Liver (tissue), 9 donors: ENCODE measurements around the gene SECTM1. TPM values are rescaled to one million over a fixed set of nuclear protein-coding genes. Genes with fewer than 3 reads are reported as not detected.

Source experiments
- DNase-seq: peaks from one replicate; pipeline ENCODE4 v3.0.0-alpha.2; 2017; ENCODE audit warnings: low spot score
- H3K27ac ChIP-seq, 2 donors: one replicate each; pipeline ENCODE4 v1.7.0; 2013; ENCODE audit warnings: inconsistent platforms in 2 of 2, low read length in 2 of 2, control low read depth in 1 of 2, low read depth in 1 of 2, mild to moderate bottlenecking in 1 of 2
- H3K27me3 ChIP-seq, 4 donors: one replicate each; pipeline versions ENCODE4 v1.6.1 to v1.7.0; 2013; ENCODE audit warnings: low read length in 3 of 4, inconsistent platforms in 1 of 4, mild to moderate bottlenecking in 1 of 4, moderate library complexity in 1 of 4; ENCODE audit not compliant: control insufficient read depth in 4 of 4, insufficient read depth in 4 of 4
- H3K36me3 ChIP-seq, 4 donors: one replicate each; pipeline versions ENCODE4 v1.6.1 to v1.7.0; 2013; ENCODE audit warnings: low read length in 3 of 4, mild to moderate bottlenecking in 3 of 4, low read depth in 1 of 4, moderate library complexity in 1 of 4; ENCODE audit not compliant: control insufficient read depth in 4 of 4, insufficient read depth in 3 of 4
- H3K4me1 ChIP-seq, 4 donors: one replicate each; pipeline versions ENCODE4 v1.6.1 to v1.7.0; 2013; ENCODE audit warnings: low read length in 3 of 4, mild to moderate bottlenecking in 3 of 4, moderate library complexity in 1 of 4; ENCODE audit not compliant: control insufficient read depth in 4 of 4, insufficient read depth in 4 of 4
- H3K4me3 ChIP-seq, 3 donors: one replicate each; pipeline versions ENCODE4 v1.6.1 to v1.7.0; 2013; ENCODE audit warnings: low read length in 3 of 3, control low read depth in 1 of 3, low read depth in 1 of 3, mild to moderate bottlenecking in 1 of 3
- H3K9ac ChIP-seq, 2 donors: one replicate each; pipeline ENCODE4 v1.7.0; 2013; ENCODE audit warnings: low read length in 2 of 2, mild to moderate bottlenecking in 2 of 2, moderate library complexity in 2 of 2, control low read depth in 1 of 2, low read depth in 1 of 2
- H3K9me3 ChIP-seq, 4 donors: one replicate each; pipeline versions ENCODE4 v1.6.1 to v1.7.0; 2013; ENCODE audit warnings: low read length in 3 of 4; ENCODE audit not compliant: control insufficient read depth in 4 of 4
- EGR1 ChIP-seq, 2 donors: IDR thresholded peaks; 2 replicates each; pipeline ENCODE4 v1.6.1; 2016 to 2018; ENCODE audit warnings: antibody characterized with exemption in 2 of 2, low read depth in 2 of 2
- FOXA2 ChIP-seq: IDR thresholded peaks from 2 replicates; pipeline ENCODE4 v1.6.1; 2016; ENCODE audit warnings: antibody characterized with exemption
- GABPA ChIP-seq, 2 donors: IDR thresholded peaks in 1 of 2; conservative IDR thresholded peaks in 1 of 2; 2 replicates each; pipeline ENCODE4 v1.6.1; 2016; ENCODE audit warnings: antibody characterized with exemption in 2 of 2, mild to moderate bottlenecking in 1 of 2, moderate library complexity in 1 of 2
- HNF4A ChIP-seq, 2 donors: conservative IDR thresholded peaks; 2 replicates each; pipeline ENCODE4 v1.6.1; 2016; ENCODE audit warnings: antibody characterized with exemption in 2 of 2, mild to moderate bottlenecking in 2 of 2
- HNF4G ChIP-seq: IDR thresholded peaks from 2 replicates; pipeline ENCODE4 v1.6.1; 2016; ENCODE audit warnings: antibody characterized with exemption
- NR2F2 ChIP-seq: IDR thresholded peaks from 2 replicates; pipeline ENCODE4 v1.6.1; 2016; ENCODE audit warnings: antibody characterized with exemption
- RAD21 ChIP-seq, 2 donors: IDR thresholded peaks; 2 replicates each; pipeline ENCODE4 v1.6.1; 2016; ENCODE audit warnings: antibody characterized with exemption in 2 of 2, mild to moderate bottlenecking in 2 of 2
- RXRA ChIP-seq, 2 donors: IDR thresholded peaks; 2 replicates each; pipeline ENCODE4 v1.6.1; 2017 to 2018; ENCODE audit warnings: antibody characterized with exemption in 2 of 2, mild to moderate bottlenecking in 1 of 2
- SP1 ChIP-seq: IDR thresholded peaks from 2 replicates; pipeline ENCODE4 v1.6.1; 2018; ENCODE audit warnings: antibody characterized with exemption, mild to moderate bottlenecking
- TAF1 ChIP-seq: conservative IDR thresholded peaks from 2 replicates; pipeline ENCODE4 v1.6.1; 2016; ENCODE audit warnings: antibody characterized with exemption, mild to moderate bottlenecking
- YY1 ChIP-seq: IDR thresholded peaks from 2 replicates; pipeline ENCODE4 v1.6.1; 2016; ENCODE audit warnings: antibody characterized with exemption, mild to moderate bottlenecking
- WGBS: extraction: QIAGEN DNeasy Blood & Tissue Kit; methylation state at CpG from one replicate; pipeline ENCODE4 v1.1.7; 2013; 5-methylcytosine and 5-hydroxymethylcytosine counted together
- polyA plus RNA-seq, 2 donors: library from polyadenylated mRNA; stranded (reverse) in 1 of 2; unstranded in 1 of 2; fragments of 200-250 nt in 1 of 2; fragments of >200 nt in 1 of 2; fragmentation: Nextera tagmentation in 1 of 2; extraction: Ambion mirVana in 1 of 2; gene quantifications; one replicate each; pipeline versions ENCODE4 v1.2.1 to v1.2.3, GENCODE V29; 2013 to 2015
- total RNA-seq, 2 donors: library from RNA; depleted of rRNA; stranded (reverse); fragments of >200 nt; gene quantifications; one replicate each; pipeline ENCODE4 v1.2.3, GENCODE V29; 2014
- TF ChIP-seq, protein P1 (sequence below): IDR thresholded peaks from 2 replicates; pipeline ENCODE4 v1.6.1; 2016; ENCODE audit warnings: antibody characterized with exemption
- TF ChIP-seq, protein P2 (sequence below): IDR thresholded peaks from 2 replicates; pipeline ENCODE4 v1.6.1; 2016; ENCODE audit warnings: antibody characterized with exemption
- TF ChIP-seq, protein P3 (sequence below): IDR thresholded peaks from 2 replicates; pipeline ENCODE4 v1.6.1; 2016; ENCODE audit warnings: antibody characterized with exemption
- TF ChIP-seq, protein P4 (sequence below): IDR thresholded peaks from 2 replicates; pipeline ENCODE4 v1.6.1; 2016; ENCODE audit warnings: antibody characterized with exemption, mild to moderate bottlenecking
- TF ChIP-seq, protein P5 (sequence below): fragments of 150-350 bp; IDR thresholded peaks from 2 replicates; pipeline ENCODE4 v1.5.1; 2017; ENCODE audit warnings: improper control_type of control experiment, low read depth, low read length; ENCODE audit not compliant: missing input control
- donor health status: healthy.
- donor health status: healthy.
- donor health status: healthy.
- donor health status: healthy.
- donor health status: healthy.

Gene SECTM1
- total and polyA plus RNA-seq, 4 donors: 1.3 to 14.2 (median 4.6) TPM

DNA sequence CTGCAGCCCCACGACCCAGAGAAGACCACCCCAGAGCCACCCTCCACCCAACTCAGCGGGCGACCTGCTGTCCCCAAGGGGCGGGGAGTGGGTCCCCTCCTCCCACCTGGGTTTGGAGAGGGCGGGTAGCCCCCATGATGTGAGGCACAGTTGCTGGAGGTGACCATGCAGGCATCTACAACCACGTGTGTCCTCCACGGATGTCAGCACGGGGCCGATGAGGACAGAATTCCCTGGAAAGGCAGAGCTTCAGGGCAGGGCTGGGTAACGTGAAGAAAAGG lies 45.1 kb upstream of the SECTM1 start:
- peaks cover 0 to 7% (median 3%) of the 10 kb centered on the region in 4 donors for H3K27me3 ChIP-seq
- DNase-seq: no peak
- TF ChIP-seq, protein P1, sequence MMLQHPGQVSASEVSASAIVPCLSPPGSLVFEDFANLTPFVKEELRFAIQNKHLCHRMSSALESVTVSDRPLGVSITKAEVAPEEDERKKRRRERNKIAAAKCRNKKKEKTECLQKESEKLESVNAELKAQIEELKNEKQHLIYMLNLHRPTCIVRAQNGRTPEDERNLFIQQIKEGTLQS: no peak
- TF ChIP-seq, protein P2, sequence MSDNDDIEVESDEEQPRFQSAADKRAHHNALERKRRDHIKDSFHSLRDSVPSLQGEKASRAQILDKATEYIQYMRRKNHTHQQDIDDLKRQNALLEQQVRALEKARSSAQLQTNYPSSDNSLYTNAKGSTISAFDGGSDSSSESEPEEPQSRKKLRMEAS: no peak
- no peak for TF ChIP-seq TAF1
- no peak for TF ChIP-seq RXRA (IDR thresholded peaks at IDR 0.05)
- no peak for TF ChIP-seq SP1
- TF ChIP-seq, protein P3, sequence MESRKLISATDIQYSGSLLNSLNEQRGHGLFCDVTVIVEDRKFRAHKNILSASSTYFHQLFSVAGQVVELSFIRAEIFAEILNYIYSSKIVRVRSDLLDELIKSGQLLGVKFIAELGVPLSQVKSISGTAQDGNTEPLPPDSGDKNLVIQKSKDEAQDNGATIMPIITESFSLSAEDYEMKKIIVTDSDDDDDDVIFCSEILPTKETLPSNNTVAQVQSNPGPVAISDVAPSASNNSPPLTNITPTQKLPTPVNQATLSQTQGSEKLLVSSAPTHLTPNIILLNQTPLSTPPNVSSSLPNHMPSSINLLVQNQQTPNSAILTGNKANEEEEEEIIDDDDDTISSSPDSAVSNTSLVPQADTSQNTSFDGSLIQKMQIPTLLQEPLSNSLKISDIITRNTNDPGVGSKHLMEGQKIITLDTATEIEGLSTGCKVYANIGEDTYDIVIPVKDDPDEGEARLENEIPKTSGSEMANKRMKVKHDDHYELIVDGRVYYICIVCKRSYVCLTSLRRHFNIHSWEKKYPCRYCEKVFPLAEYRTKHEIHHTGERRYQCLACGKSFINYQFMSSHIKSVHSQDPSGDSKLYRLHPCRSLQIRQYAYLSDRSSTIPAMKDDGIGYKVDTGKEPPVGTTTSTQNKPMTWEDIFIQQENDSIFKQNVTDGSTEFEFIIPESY: no peak
- TF ChIP-seq, protein P4, sequence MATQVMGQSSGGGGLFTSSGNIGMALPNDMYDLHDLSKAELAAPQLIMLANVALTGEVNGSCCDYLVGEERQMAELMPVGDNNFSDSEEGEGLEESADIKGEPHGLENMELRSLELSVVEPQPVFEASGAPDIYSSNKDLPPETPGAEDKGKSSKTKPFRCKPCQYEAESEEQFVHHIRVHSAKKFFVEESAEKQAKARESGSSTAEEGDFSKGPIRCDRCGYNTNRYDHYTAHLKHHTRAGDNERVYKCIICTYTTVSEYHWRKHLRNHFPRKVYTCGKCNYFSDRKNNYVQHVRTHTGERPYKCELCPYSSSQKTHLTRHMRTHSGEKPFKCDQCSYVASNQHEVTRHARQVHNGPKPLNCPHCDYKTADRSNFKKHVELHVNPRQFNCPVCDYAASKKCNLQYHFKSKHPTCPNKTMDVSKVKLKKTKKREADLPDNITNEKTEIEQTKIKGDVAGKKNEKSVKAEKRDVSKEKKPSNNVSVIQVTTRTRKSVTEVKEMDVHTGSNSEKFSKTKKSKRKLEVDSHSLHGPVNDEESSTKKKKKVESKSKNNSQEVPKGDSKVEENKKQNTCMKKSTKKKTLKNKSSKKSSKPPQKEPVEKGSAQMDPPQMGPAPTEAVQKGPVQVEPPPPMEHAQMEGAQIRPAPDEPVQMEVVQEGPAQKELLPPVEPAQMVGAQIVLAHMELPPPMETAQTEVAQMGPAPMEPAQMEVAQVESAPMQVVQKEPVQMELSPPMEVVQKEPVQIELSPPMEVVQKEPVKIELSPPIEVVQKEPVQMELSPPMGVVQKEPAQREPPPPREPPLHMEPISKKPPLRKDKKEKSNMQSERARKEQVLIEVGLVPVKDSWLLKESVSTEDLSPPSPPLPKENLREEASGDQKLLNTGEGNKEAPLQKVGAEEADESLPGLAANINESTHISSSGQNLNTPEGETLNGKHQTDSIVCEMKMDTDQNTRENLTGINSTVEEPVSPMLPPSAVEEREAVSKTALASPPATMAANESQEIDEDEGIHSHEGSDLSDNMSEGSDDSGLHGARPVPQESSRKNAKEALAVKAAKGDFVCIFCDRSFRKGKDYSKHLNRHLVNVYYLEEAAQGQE: no peak
- TF ChIP-seq FOXA2: no peak
- no peaks in the 10 kb centered on the region for H3K36me3 ChIP-seq
- no peak overlapping the region for H3K4me3 ChIP-seq
- H3K4me1 ChIP-seq: peaks cover 3 to 12% (median 8%) of the 10 kb centered on the region in 4 donors
- no peaks in the 10 kb centered on the region for H3K9me3 ChIP-seq
- WGBS: 62% methylated on average over 10 of the region's 10 CpGs
- H3K27ac ChIP-seq: no peak overlapping the region
- no peak overlapping the region for H3K9ac ChIP-seq

DNA sequence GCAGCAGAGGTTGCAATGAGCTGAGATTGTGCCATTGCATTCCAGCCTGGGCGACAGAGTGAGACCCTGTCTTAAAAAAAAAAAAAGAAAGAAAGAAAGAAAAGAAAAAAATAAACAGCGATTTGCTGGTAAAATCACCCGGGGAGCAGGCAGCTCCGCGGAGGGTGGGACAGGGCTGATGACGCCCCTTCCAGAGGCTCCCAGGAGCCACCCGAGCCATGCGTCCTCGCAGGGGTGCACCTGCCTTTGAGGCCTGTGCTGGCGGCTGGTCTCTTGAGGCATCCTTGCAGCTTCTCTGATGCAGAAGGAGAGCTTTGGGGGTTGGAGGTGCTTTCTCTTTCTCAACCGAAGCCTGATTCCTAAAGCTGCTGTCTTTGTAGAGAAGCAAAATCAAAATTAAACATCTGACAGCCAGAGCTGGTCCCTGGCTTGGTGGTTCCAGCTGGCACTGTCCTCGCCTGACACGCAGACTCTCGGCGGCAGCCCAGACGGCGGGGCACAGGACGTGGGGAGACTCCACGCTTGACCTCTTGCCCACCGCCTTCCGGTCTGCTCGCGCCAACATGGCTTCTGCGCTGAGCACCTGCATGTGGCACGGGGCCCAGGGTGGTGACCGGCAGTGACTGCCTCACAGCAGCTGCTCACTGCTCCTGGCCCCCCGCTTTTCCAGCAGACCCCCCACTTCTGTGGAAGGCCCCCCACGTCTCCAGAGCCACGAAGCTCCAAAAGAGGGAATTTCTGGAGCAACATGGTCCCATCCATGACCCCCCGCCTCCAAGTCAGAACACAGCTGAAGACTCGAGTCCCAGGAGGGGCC lies 44.6 kb upstream of the SECTM1 start:
- no peaks in the 10 kb centered on the region for H3K9me3 ChIP-seq
- no peak overlapping the region for H3K27ac ChIP-seq
- WGBS: 83% methylated on average over 31 of the region's 31 CpGs
- no peaks in the 10 kb centered on the region for H3K36me3 ChIP-seq
- no peak overlapping the region for H3K9ac ChIP-seq
- H3K4me1 ChIP-seq: peaks cover 0 to 8% (median 5%) of the 10 kb centered on the region in 4 donors
- no peak overlapping the region for H3K4me3 ChIP-seq
- no peak for DNase-seq
- peaks cover 0 to 7% (median 3%) of the 10 kb centered on the region in 4 donors for H3K27me3 ChIP-seq
- TF ChIP-seq, protein P5, sequence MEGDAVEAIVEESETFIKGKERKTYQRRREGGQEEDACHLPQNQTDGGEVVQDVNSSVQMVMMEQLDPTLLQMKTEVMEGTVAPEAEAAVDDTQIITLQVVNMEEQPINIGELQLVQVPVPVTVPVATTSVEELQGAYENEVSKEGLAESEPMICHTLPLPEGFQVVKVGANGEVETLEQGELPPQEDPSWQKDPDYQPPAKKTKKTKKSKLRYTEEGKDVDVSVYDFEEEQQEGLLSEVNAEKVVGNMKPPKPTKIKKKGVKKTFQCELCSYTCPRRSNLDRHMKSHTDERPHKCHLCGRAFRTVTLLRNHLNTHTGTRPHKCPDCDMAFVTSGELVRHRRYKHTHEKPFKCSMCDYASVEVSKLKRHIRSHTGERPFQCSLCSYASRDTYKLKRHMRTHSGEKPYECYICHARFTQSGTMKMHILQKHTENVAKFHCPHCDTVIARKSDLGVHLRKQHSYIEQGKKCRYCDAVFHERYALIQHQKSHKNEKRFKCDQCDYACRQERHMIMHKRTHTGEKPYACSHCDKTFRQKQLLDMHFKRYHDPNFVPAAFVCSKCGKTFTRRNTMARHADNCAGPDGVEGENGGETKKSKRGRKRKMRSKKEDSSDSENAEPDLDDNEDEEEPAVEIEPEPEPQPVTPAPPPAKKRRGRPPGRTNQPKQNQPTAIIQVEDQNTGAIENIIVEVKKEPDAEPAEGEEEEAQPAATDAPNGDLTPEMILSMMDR: no peak
- TF ChIP-seq RAD21 (IDR thresholded peaks at IDR 0.05): no peak
- no peak for TF ChIP-seq SP1
- no peak for TF ChIP-seq RXRA (IDR thresholded peaks at IDR 0.05)
- TF ChIP-seq GABPA (IDR thresholded peaks at IDR 0.05 in 1 of 2, conservative IDR thresholded peaks at IDR 0.05 in 1 of 2): no peak
- TF ChIP-seq, protein P4: no peak
- no peak for TF ChIP-seq HNF4A (conservative IDR thresholded peaks at IDR 0.05)
- TF ChIP-seq EGR1 (IDR thresholded peaks at IDR 0.05; ENCODE audit: low read depth in 2 of 2): no peak
- no peak for TF ChIP-seq NR2F2
- TF ChIP-seq FOXA2: no peak
- no peak for TF ChIP-seq HNF4G
- TF ChIP-seq, protein P3: no peak
- TF ChIP-seq TAF1: no peak
- TF ChIP-seq, protein P1: no peak
- no peak for TF ChIP-seq YY1
